GM19372 (cell line): ENCODE data around the gene RRAD.

Source experiments
- ATAC-seq: cut with Tn5 transposase; IDR thresholded peaks from one replicate; pipeline ENCODE4 v1.9.1; 2021; ENCODE audit warnings: mild to moderate bottlenecking, low read depth, moderate library complexity; ENCODE audit not compliant: unreplicated experiment

The RRAD gene

DNA sequence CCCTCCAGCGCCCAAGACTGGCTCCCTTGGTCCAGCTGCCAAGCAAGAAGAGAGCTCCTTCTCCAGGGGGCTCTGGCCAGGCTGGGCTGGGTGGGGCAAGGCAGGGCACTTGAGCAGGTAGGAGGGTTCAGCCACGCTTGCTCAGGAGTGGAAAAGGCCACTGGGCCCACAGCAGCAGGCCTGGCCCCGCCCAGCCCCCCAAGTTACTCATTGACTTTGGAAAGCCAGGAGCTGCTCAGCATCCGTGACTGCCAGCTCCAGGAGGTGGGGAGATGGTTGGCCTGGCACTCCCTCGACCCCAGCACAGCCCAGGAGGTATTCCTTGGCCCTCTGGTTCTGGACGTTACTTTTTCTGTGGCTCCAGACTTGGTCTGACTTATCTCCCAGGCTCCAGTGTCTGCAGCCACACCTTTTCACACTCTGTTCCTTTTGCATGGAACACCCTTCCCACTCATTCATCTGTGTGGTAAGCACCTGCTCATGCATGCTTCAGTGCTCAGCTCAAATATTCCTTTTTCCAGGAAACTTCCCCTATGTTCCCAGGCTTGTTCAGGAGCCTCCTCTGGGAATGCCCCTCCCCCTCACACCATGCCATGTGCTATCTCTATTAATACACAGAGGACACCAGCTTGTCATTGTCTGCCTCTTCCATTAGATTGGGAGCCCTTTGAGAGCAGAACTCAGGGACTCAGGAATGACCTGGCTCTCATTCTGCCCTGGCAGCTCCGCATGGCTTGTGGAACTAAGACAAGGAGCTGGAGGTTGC is 6.3 kb downstream of the RRAD start, which contains the start of gene CDH16:
TSS of gene CDH16 (minus strand) at position 83 of the 766 bp plus-strand sequence. CDS start 820 bp downstream, outside the sequence.
- ATAC-seq, result no peak

DNA sequence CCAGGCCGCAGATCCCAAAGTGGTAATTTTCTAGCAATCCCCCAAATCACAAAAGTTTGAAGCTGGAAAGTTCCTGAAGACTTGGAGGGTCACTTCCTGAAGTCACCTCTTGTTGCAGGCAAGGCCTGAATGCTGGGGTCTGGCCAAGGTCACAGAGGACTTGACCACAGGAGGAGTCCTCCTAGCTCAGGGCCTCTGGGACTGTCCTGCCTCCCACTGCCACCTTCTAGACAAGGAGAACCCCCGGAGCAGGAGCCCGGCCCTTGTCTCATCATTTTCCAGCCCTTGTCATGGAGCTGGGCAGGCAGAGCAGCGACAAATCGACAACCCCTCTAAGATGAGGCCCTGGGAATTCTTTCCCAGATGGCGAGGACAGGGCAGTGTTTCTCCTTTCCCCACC is 7.0 kb downstream of the RRAD start:
- ATAC-seq, result no peak

- no peak for ATAC-seq
These were observed 7.6 kb downstream of the RRAD start for GRCh38 chr16:66917741-66918140.

DNA sequence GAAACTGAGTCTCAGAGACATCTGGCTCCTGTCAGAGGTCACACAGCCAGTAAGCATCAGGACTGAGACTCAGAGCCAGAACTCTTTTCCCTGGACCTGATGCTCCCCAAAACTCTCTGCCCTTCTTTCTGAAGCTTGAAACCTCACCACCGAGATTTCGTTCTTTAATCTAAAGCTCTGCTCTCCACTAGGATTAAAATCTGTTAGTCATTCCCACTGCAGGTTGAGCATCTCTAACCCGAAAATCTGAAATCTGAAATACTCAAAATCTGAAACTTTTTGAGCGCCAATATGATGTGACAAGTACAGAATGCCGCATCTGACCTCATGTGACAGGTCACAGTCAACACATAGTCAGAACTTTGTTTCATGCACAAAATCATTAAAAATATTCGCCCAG is 8.8 kb downstream of the RRAD start:
- no peak for ATAC-seq

DNA sequence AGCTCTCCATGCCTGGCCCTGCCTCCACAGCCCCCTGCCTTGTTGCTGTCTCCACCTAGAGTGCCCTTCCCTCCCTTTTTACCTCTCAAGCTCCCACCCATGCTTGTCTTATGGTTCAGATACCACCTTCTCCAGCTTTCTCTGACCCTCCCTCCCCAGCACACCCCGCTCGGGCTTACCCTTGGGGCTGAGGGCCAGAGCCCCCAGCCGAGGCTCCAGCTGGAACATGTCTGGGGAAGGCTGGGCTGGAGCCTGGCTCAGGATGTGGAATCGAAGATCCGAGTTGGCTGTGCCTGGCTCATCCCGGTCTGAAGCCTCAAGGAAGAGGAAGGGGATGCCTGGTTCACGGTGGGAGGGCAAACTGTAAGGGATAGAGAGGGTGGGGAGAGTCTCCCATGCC is 10.3 kb downstream of the RRAD start:
- no peak for ATAC-seq

DNA sequence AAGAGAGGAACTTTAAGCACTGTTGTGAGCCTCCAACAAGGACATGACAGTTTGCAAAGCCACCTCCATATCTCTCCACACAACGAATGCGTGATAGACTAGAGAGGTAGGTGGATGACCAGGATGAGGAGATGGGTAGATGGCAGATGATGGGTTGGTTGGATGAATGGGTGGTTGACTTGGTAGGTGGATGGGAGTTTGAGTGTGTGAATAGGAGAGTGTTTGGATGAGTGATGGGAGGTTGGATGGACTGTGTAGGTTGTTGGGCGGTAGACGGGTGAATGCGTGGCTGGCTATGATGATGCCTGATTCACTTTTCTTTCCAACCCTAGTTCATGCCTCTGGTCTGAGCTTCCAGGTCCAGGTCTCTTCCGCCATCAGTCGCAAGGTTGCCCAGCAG is 10.8 kb downstream of the RRAD start:
- ATAC-seq, result no peak

DNA sequence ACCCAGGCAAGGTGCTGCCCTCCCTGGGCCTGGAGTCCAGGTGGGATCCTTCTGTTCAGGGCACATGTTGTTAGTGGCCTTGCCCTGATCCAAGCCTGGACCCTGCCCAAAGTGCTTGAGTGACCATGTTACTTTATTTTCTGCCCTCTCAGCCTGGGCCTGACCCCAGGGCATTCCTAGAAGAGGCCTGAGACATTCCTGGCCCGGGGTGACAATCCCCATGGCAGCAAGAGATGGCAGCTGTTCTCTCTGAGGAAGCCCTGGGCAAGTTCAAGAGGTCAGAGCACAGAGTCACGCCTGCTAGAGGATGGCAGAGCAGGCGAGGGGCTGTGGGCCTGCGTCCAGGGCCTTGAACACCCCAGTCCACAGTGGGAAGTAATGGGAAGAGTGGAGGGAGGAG is 11.6 kb downstream of the RRAD start:
- ATAC-seq, result no peak

GRCh38 chr16:66913081-66913480 is 12.3 kb downstream of the RRAD start:
- no peak for ATAC-seq

- ATAC-seq, result no peak
These were observed 13.5 kb downstream of the RRAD start for GRCh38 chr16:66911801-66912200.

DNA sequence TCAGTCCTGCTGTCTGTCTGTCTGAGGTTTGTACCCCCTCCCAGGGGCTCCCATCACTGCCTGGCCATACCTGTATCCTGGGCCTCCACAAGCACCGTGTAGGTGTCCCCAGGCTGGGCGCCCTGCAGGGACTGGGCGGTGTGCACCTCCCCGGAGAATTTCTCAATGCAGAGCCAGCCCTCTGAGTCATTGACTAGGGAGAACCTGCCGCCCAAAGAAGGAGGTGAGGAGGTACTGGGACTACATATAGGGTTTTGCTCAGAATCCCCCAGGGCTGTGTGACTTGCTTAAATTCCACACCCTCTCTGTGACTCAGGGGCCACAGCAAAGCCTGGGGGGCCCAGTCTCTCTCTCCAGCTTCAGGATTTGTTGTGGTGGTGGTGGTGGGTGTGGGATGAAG is 14.2 kb downstream of the RRAD start:
- ATAC-seq, result no peak

GRCh38 chr16:66910175-66910940 is 15.0 kb downstream of the RRAD start:
- no peak for ATAC-seq

- no peak for ATAC-seq
These were observed 16.4 kb downstream of the RRAD start for GRCh38 chr16:66908762-66909559.

- no peak for ATAC-seq
These were observed 17.2 kb downstream of the RRAD start for GRCh38 chr16:66908116-66908515.

- no peak for ATAC-seq
These were observed 18.2 kb downstream of the RRAD start for GRCh38 chr16:66906916-66907836.

GRCh38 chr16:66905633-66906539 is 19.4 kb downstream of the RRAD start:
- ATAC-seq, result no peak

- no peak for ATAC-seq
These were observed 20.3 kb downstream of the RRAD start for GRCh38 chr16:66904846-66905632.

- no peak for ATAC-seq
These were observed 20.9 kb downstream of the RRAD start for GRCh38 chr16:66904428-66904845.
